OCI-LY1 (cell line): ENCODE measurements around the gene ZNF804A.

Source experiments
- CTCF ChIP-seq: fragments of 200-600 bp; sonication (generic), shearing (Covaris generic); IDR thresholded peaks from 2 replicates; pipeline ENCODE4 v1.5.1; 2017; ENCODE audit warnings: mild to moderate bottlenecking, antibody characterized with exemption, low read length, moderate library complexity, mixed read lengths
- EZH2 ChIP-seq: fragments of 200-600 bp; sonication (generic), shearing (Covaris generic); IDR thresholded peaks from 2 replicates; pipeline ENCODE4 v1.8.0; 2017; ENCODE audit warnings: borderline replicate concordance, mixed run types, mild to moderate bottlenecking, antibody characterized with exemption, low read length, moderate library complexity, mixed read lengths

- TF ChIP-seq CTCF (no peak), EZH2 (no peak)
Measured at GRCh38 chr2:184602734-184603133, 4.4 kb downstream of the ZNF804A start.
